Mesenchymal stem cell (in vitro differentiated cells and primary cell): Measurements from ENCODE around the gene BABAM2.

ENCODE experiments used
- DNase-seq: peaks from one replicate; pipeline ENCODE4 v3.0.0-alpha.2; 2013
- H2AFZ ChIP-seq: one replicate; pipeline ENCODE4 v1.6.1; 2013; ENCODE audit warnings: low read depth, mild to moderate bottlenecking, control low read depth, inconsistent platforms, low read length, moderate library complexity
- H2AK5ac ChIP-seq: 2 replicates; pipeline ENCODE4 v1.6.1; 2013; ENCODE audit warnings: low read length, moderate library complexity, mild to moderate bottlenecking, inconsistent platforms; ENCODE audit not compliant: severe bottlenecking
- H2BK120ac ChIP-seq: one replicate; pipeline ENCODE4 v1.6.1; 2013; ENCODE audit warnings: low read depth, mild to moderate bottlenecking, inconsistent platforms, low read length, moderate library complexity
- H2BK12ac ChIP-seq, 2 experiments: one replicate each; pipeline ENCODE4 v1.6.1; 2013; ENCODE audit warnings: inconsistent platforms in 2 of 2, low read length in 2 of 2, mild to moderate bottlenecking in 2 of 2, moderate library complexity in 2 of 2, control low read depth in 1 of 2
- H2BK15ac ChIP-seq: one replicate; pipeline ENCODE4 v1.6.1; 2013; ENCODE audit warnings: mild to moderate bottlenecking, low read depth, inconsistent platforms; ENCODE audit not compliant: poor library complexity, severe bottlenecking
- H2BK5ac ChIP-seq: 2 replicates; pipeline ENCODE4 v1.6.1; 2013; ENCODE audit warnings: low read depth, mild to moderate bottlenecking, low read length, control low read depth, inconsistent platforms; ENCODE audit not compliant: poor library complexity, severe bottlenecking
- H3K14ac ChIP-seq, 2 experiments: one replicate each; pipeline ENCODE4 v1.6.1; 2013; ENCODE audit warnings: inconsistent platforms in 2 of 2, low read length in 2 of 2, control low read depth in 1 of 2, mild to moderate bottlenecking in 1 of 2, moderate library complexity in 1 of 2
- H3K18ac ChIP-seq, 2 experiments: one replicate each; pipeline ENCODE4 v1.6.1; 2013; ENCODE audit warnings: inconsistent platforms in 2 of 2, low read length in 2 of 2, control low read depth in 1 of 2, low read depth in 1 of 2, mild to moderate bottlenecking in 1 of 2
- H3K23ac ChIP-seq, 2 experiments: one replicate each; pipeline ENCODE4 v1.6.1; 2013; ENCODE audit warnings: inconsistent platforms in 2 of 2, low read length in 2 of 2, mild to moderate bottlenecking in 2 of 2, moderate library complexity in 2 of 2, control low read depth in 1 of 2
- H3K27ac ChIP-seq: 2 replicates; pipeline ENCODE4 v1.5.1; 2013; ENCODE audit warnings: mild to moderate bottlenecking, moderate library complexity, low read length, control low read depth, inconsistent platforms; ENCODE audit not compliant: poor library complexity, severe bottlenecking
- H3K27me3 ChIP-seq, 2 experiments: 2 replicates each; pipeline versions ENCODE4 v1.6.1 to v1.7.0; 2013; ENCODE audit warnings: low read length in 2 of 2, mild to moderate bottlenecking in 2 of 2, moderate library complexity in 2 of 2, control low read depth in 1 of 2, inconsistent platforms in 1 of 2; ENCODE audit not compliant: control insufficient read depth in 1 of 2, insufficient read depth in 1 of 2
- H3K36me3 ChIP-seq, 2 experiments: 2 replicates each; pipeline versions ENCODE4 v1.6.1 to v1.7.0; 2013; ENCODE audit warnings: low read length in 2 of 2, control low read depth in 1 of 2, inconsistent platforms in 1 of 2, low read depth in 1 of 2, mild to moderate bottlenecking in 1 of 2; ENCODE audit not compliant: insufficient read depth in 2 of 2, control insufficient read depth in 1 of 2
- H3K4ac ChIP-seq, 2 experiments: one replicate each; pipeline ENCODE4 v1.6.1; 2013; ENCODE audit warnings: inconsistent platforms in 2 of 2, low read length in 2 of 2, mild to moderate bottlenecking in 2 of 2, moderate library complexity in 2 of 2, control low read depth in 1 of 2, low read depth in 1 of 2
- H3K4me1 ChIP-seq: 2 replicates; pipeline ENCODE4 v1.6.1; 2013; ENCODE audit warnings: low read depth, low read length, control low read depth; ENCODE audit not compliant: control insufficient read depth, insufficient read depth
- H3K4me2 ChIP-seq: 2 replicates; pipeline ENCODE4 v1.6.1; 2013; ENCODE audit warnings: low read length, mild to moderate bottlenecking, inconsistent platforms; ENCODE audit not compliant: poor library complexity, severe bottlenecking
- H3K4me3 ChIP-seq, 2 experiments: 2 replicates each; pipeline versions ENCODE4 v1.5.1 to v1.7.0; 2013; ENCODE audit warnings: low read length in 2 of 2, mild to moderate bottlenecking in 2 of 2, control low read depth in 1 of 2, low read depth in 1 of 2; ENCODE audit not compliant: insufficient read depth in 1 of 2
- H3K79me1 ChIP-seq: replicated peaks from 2 replicates; pipeline ENCODE4 v1.6.1; 2013; ENCODE audit warnings: mild to moderate bottlenecking, control low read depth, low read length, inconsistent platforms; ENCODE audit not compliant: poor library complexity, severe bottlenecking
- H3K9ac ChIP-seq: 2 replicates; pipeline ENCODE4 v1.7.0; 2013; ENCODE audit warnings: mild to moderate bottlenecking, low read length, moderate library complexity
- H3K9me3 ChIP-seq: 2 replicates; pipeline ENCODE4 v1.7.0; 2013; ENCODE audit warnings: mild to moderate bottlenecking, low read length; ENCODE audit not compliant: control insufficient read depth
- H4K8ac ChIP-seq: one replicate; pipeline ENCODE4 v1.6.1; 2013; ENCODE audit warnings: inconsistent platforms, mild to moderate bottlenecking, low read length, moderate library complexity
- H4K91ac ChIP-seq: one replicate; pipeline ENCODE4 v1.6.1; 2013; ENCODE audit warnings: mild to moderate bottlenecking, low read length, inconsistent platforms
- WGBS: methylation state at CpG from one replicate; pipeline ENCODE4 v1.1.7; 2013; ENCODE audit warnings: mixed read lengths; 5-methylcytosine and 5-hydroxymethylcytosine counted together

The BABAM2 gene

GRCh38 chr2:28355521-28356094 is 465.1 kb downstream of the BABAM2 start:
- peak overlapping the region; percentile 42 for H2BK120ac ChIP-seq
- WGBS = 77% methylated on average over 5 of the region's 6 CpGs
- H3K4me1 ChIP-seq = peaks cover 32% of the 10 kb centered on the region
- H4K91ac ChIP-seq = peak overlapping the region; percentile 77
- H2AK5ac ChIP-seq = no peak overlapping the region
- DNase-seq = peak; percentile 41
- H4K8ac ChIP-seq = peak overlapping the region; percentile 80
- H2BK12ac ChIP-seq = peak overlapping the region; percentile 47 to 80
- peak overlapping the region; percentile 78 for H2BK15ac ChIP-seq
- no peak overlapping the region for H3K14ac ChIP-seq
- H3K36me3 ChIP-seq = no peaks in the 10 kb centered on the region
- peak overlapping the region; percentile 4 to 69 for H3K18ac ChIP-seq
- no peaks in the 10 kb centered on the region for H3K9me3 ChIP-seq
- H3K4me3 ChIP-seq = peak overlapping the region in 1 of 2 experiments; percentile 38
- no peak overlapping the region for H3K23ac ChIP-seq
- H3K9ac ChIP-seq = peak overlapping the region; percentile 84
- no peak overlapping the region for H3K27ac ChIP-seq
- no peaks in the 10 kb centered on the region for H3K79me1 ChIP-seq
- H3K4me2 ChIP-seq = no peak overlapping the region
- no peak overlapping the region for H2BK5ac ChIP-seq
- no peaks in the 10 kb centered on the region for H3K27me3 ChIP-seq
- H2AFZ ChIP-seq = no peak overlapping the region
- H3K4ac ChIP-seq = peak overlapping the region in 1 of 2 experiments; percentile 82

GRCh38 chr2:28356095-28356911 is 465.8 kb downstream of the BABAM2 start:
- Histone ChIP-seq H2BK5ac (no peak overlapping the region), H2BK15ac (peak overlapping the region; percentile 29), H3K4me2 (no peak overlapping the region), H3K79me1 (no peaks in the 10 kb centered on the region), H3K23ac (no peak overlapping the region), H3K9me3 (no peaks in the 10 kb centered on the region), H3K18ac (peak overlapping the region; percentile 4 to 54), H2AFZ (no peak overlapping the region), H2BK120ac (peak overlapping the region; percentile 45), H3K4me1 (peaks cover 38% of the 10 kb centered on the region), H3K4ac (peak overlapping the region; percentile 46 to 56), H3K27me3 (no peaks in the 10 kb centered on the region), H2AK5ac (no peak overlapping the region), H3K9ac (peak overlapping the region; percentile 84), H3K14ac (peak overlapping the region in 1 of 2 experiments; percentile 75), H4K91ac (peak overlapping the region; percentile 77), H3K4me3 (peak overlapping the region in 1 of 2 experiments; percentile 38), H3K27ac (no peak overlapping the region), H3K36me3 (no peaks in the 10 kb centered on the region), H2BK12ac (peak overlapping the region; percentile 67 to 96), H4K8ac (peak overlapping the region; percentile 80)
- DNase-seq = peak; percentile 84
- 59% methylated on average over 15 of the region's 17 CpGs for WGBS

GRCh38 chr2:28357055-28357454 is 466.5 kb downstream of the BABAM2 start:
- 95% methylated on average over 5 of the region's 5 CpGs for WGBS
- peak overlapping the region; percentile 78 to 96 for H2BK12ac ChIP-seq

GRCh38 chr2:28357948-28358667 is 467.6 kb downstream of the BABAM2 start:
- Histone ChIP-seq H3K4ac (no peak overlapping the region), H4K91ac (no peak overlapping the region), H3K4me1 (peaks cover 38% of the 10 kb centered on the region), H2BK15ac (no peak overlapping the region), H3K79me1 (no peaks in the 10 kb centered on the region), H2BK5ac (no peak overlapping the region), H3K14ac (no peak overlapping the region), H2BK120ac (no peak overlapping the region), H2BK12ac (no peak overlapping the region), H3K18ac (no peak overlapping the region), H3K4me3 (no peak overlapping the region), H3K23ac (no peak overlapping the region), H3K27ac (no peak overlapping the region), H4K8ac (no peak overlapping the region), H3K36me3 (no peaks in the 10 kb centered on the region), H3K4me2 (no peak overlapping the region), H3K27me3 (no peaks in the 10 kb centered on the region), H3K9me3 (no peaks in the 10 kb centered on the region), H3K9ac (no peak overlapping the region), H2AK5ac (no peak overlapping the region), H2AFZ (no peak overlapping the region)
- WGBS = 81% methylated on average over 15 of the region's 19 CpGs
- peak; percentile 48 for DNase-seq

More at GRCh38 chr2:28357055-28357454, 466.5 kb downstream of the BABAM2 start:
- H3K79me1 ChIP-seq = no peaks in the 10 kb centered on the region
- no peak overlapping the region for H2BK120ac ChIP-seq
- H2AK5ac ChIP-seq = no peak overlapping the region
- peaks cover 38% of the 10 kb centered on the region for H3K4me1 ChIP-seq
- no peak overlapping the region for H2AFZ ChIP-seq
- H3K4me2 ChIP-seq = no peak overlapping the region
- peak overlapping the region; percentile 50 to 79 for H3K18ac ChIP-seq
- H3K9me3 ChIP-seq = no peaks in the 10 kb centered on the region
- H3K14ac ChIP-seq = peak overlapping the region in 1 of 2 experiments; percentile 21
- H2BK15ac ChIP-seq = no peak overlapping the region
- H2BK5ac ChIP-seq = no peak overlapping the region
- no peak overlapping the region for H3K4me3 ChIP-seq
- peak overlapping the region in 1 of 2 experiments; percentile 5 for H3K4ac ChIP-seq
- peak overlapping the region; percentile 81 for H4K91ac ChIP-seq
- no peak overlapping the region for H4K8ac ChIP-seq
- H3K27me3 ChIP-seq = no peaks in the 10 kb centered on the region
- H3K23ac ChIP-seq = no peak overlapping the region
- H3K36me3 ChIP-seq = no peaks in the 10 kb centered on the region
- H3K27ac ChIP-seq = no peak overlapping the region
- H3K9ac ChIP-seq = peak overlapping the region; percentile 84
- no peak for DNase-seq
